ENCODE measurements around the gene SLC44A3. TPM values are rescaled to one million over a fixed set of nuclear protein-coding genes. Genes with fewer than 3 reads are reported as not detected.

Gene SLC44A3
- total RNA-seq, 1 donor from 2014 or later = not detected

GRCh38 chr1:94894630-94895029 is 74.5 kb downstream of the SLC44A3 start:
- peaks cover 2% of the 10 kb centered on the region for H3K27me3 Mint-ChIP-seq (ENCODE audit: insufficient read depth)
- no peaks in the 10 kb centered on the region for H3K4me1 Mint-ChIP-seq (ENCODE audit: low read depth)
- H3K9me3 Mint-ChIP-seq = no peaks in the 10 kb centered on the region
- intact Hi-C loops (cut with micrococcal nuclease) = no loop called here
- DNase-seq (ENCODE audit: low spot score) = no peak
- no peak overlapping the region for H3K27ac Mint-ChIP-seq
- no peak overlapping the region for H3K4me3 Mint-ChIP-seq
- no peaks in the 10 kb centered on the region for H3K36me3 Mint-ChIP-seq (ENCODE audit: low read depth)

DNA sequence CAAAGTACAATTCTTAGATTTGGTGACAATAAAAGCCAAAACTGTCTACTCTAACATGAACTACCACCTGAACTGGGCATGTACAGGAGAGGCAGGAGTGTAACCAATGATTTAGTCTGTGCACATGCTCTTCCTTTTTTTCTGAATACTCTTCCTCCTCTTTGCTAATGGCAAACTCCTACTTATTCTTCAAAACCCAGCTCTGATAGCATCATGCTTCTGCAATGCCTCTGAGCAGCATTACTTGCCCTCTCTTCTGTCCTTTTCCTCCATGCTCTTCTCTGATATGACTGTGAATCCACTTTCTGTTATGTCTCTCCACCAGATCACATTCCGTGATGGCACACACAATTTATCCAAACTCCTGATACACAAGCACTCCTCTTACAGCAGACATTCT is 75.4 kb downstream of the SLC44A3 start:
- no peaks in the 10 kb centered on the region for H3K4me1 Mint-ChIP-seq (ENCODE audit: low read depth)
- H3K4me3 Mint-ChIP-seq = no peak overlapping the region
- H3K27ac Mint-ChIP-seq = no peak overlapping the region
- H3K9me3 Mint-ChIP-seq = no peaks in the 10 kb centered on the region
- no peak for DNase-seq (ENCODE audit: low spot score)
- H3K36me3 Mint-ChIP-seq (ENCODE audit: low read depth) = no peaks in the 10 kb centered on the region
- H3K27me3 Mint-ChIP-seq (ENCODE audit: insufficient read depth) = peaks cover 2% of the 10 kb centered on the region
- intact Hi-C loops (cut with micrococcal nuclease) = no loop called here

GRCh38 chr1:94898491-94899385 is 78.6 kb downstream of the SLC44A3 start:
- Mint-ChIP-seq H3K36me3 (ENCODE audit: low read depth) (no peaks in the 10 kb centered on the region), H3K27ac (no peak overlapping the region), H3K4me1 (ENCODE audit: low read depth) (no peaks in the 10 kb centered on the region), H3K27me3 (ENCODE audit: insufficient read depth) (peaks cover 4% of the 10 kb centered on the region), H3K4me3 (no peak overlapping the region), H3K9me3 (no peaks in the 10 kb centered on the region)
- DNase-seq (ENCODE audit: low spot score) = no peak
- intact Hi-C loops (cut with micrococcal nuclease) = no loop called here

DNA sequence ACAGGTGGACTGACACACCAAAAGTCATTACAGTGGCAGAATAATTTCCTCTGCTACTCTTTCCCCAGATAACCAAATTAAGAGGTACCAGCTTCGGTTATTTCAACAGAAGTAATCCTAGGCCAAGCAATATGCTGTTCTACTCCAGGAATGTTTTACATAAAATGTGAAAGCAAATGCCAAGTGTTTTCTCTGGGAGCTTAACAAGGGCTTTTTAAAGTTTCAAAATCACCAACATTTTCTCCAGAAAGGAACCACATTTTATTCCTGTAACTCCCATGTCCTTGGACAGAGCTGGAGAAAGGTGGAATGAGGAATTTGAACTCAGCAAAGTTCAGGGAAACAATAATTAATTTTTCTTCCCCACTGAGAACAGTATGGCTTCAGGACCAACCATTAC is 79.6 kb downstream of the SLC44A3 start:
- no peaks in the 10 kb centered on the region for H3K4me1 Mint-ChIP-seq (ENCODE audit: low read depth)
- H3K9me3 Mint-ChIP-seq = no peaks in the 10 kb centered on the region
- DNase-seq (ENCODE audit: low spot score) = no peak
- no peak overlapping the region for H3K4me3 Mint-ChIP-seq
- intact Hi-C loops (cut with micrococcal nuclease) = no loop called here
- H3K27me3 Mint-ChIP-seq (ENCODE audit: insufficient read depth) = peaks cover 4% of the 10 kb centered on the region
- H3K27ac Mint-ChIP-seq = no peak overlapping the region
- H3K36me3 Mint-ChIP-seq (ENCODE audit: low read depth) = no peaks in the 10 kb centered on the region

GRCh38 chr1:94901841-94902240 is 81.7 kb downstream of the SLC44A3 start:
- no peak overlapping the region for H3K4me3 Mint-ChIP-seq
- H3K27me3 Mint-ChIP-seq (ENCODE audit: insufficient read depth) = peaks cover 2% of the 10 kb centered on the region
- H3K36me3 Mint-ChIP-seq (ENCODE audit: low read depth) = no peaks in the 10 kb centered on the region
- intact Hi-C loops (cut with micrococcal nuclease) = no loop called here
- DNase-seq (ENCODE audit: low spot score) = no peak
- no peaks in the 10 kb centered on the region for H3K9me3 Mint-ChIP-seq
- no peak overlapping the region for H3K27ac Mint-ChIP-seq
- H3K4me1 Mint-ChIP-seq (ENCODE audit: low read depth) = no peaks in the 10 kb centered on the region

- no peak overlapping the region for H3K4me3 Mint-ChIP-seq
- no peak overlapping the region for H3K27ac Mint-ChIP-seq
- H3K9me3 Mint-ChIP-seq = no peaks in the 10 kb centered on the region
- H3K27me3 Mint-ChIP-seq (ENCODE audit: insufficient read depth) = peaks cover 2% of the 10 kb centered on the region
- intact Hi-C loops (cut with micrococcal nuclease) = no loop called here
- H3K36me3 Mint-ChIP-seq (ENCODE audit: low read depth) = no peaks in the 10 kb centered on the region
- no peaks in the 10 kb centered on the region for H3K4me1 Mint-ChIP-seq (ENCODE audit: low read depth)
- DNase-seq (ENCODE audit: low spot score) = no peak
Observed at GRCh38 chr1:94903280-94904009, 83.3 kb downstream of the SLC44A3 start.

- Mint-ChIP-seq H3K36me3 (ENCODE audit: low read depth) (no peaks in the 10 kb centered on the region), H3K27ac (no peak overlapping the region), H3K4me1 (ENCODE audit: low read depth) (no peaks in the 10 kb centered on the region), H3K4me3 (no peak overlapping the region), H3K9me3 (no peaks in the 10 kb centered on the region), H3K27me3 (ENCODE audit: insufficient read depth) (peaks cover 2% of the 10 kb centered on the region)
- intact Hi-C loops (cut with micrococcal nuclease) = no loop called here
- no peak for DNase-seq (ENCODE audit: low spot score)
Observed at GRCh38 chr1:94905207-94905606, 85.0 kb downstream of the SLC44A3 start.

GRCh38 chr1:94906382-94906781 is 86.2 kb downstream of the SLC44A3 start:
- Mint-ChIP-seq H3K27me3 (ENCODE audit: insufficient read depth) (peaks cover 6% of the 10 kb centered on the region), H3K27ac (no peak overlapping the region), H3K4me1 (ENCODE audit: low read depth) (no peaks in the 10 kb centered on the region), H3K9me3 (no peaks in the 10 kb centered on the region), H3K4me3 (no peak overlapping the region), H3K36me3 (ENCODE audit: low read depth) (no peaks in the 10 kb centered on the region)
- no peak for DNase-seq (ENCODE audit: low spot score)
- intact Hi-C loops (cut with micrococcal nuclease) = no loop called here

GRCh38 chr1:94907136-94907535 is 87.0 kb downstream of the SLC44A3 start:
- DNase-seq (ENCODE audit: low spot score) = no peak
- H3K4me3 Mint-ChIP-seq = no peak overlapping the region
- no peaks in the 10 kb centered on the region for H3K9me3 Mint-ChIP-seq
- intact Hi-C loops (cut with micrococcal nuclease) = no loop called here
- no peaks in the 10 kb centered on the region for H3K4me1 Mint-ChIP-seq (ENCODE audit: low read depth)
- no peak overlapping the region for H3K27ac Mint-ChIP-seq
- peaks cover 6% of the 10 kb centered on the region for H3K27me3 Mint-ChIP-seq (ENCODE audit: insufficient read depth)
- H3K36me3 Mint-ChIP-seq (ENCODE audit: low read depth) = no peaks in the 10 kb centered on the region

GRCh38 chr1:94908190-94908589 is 88.0 kb downstream of the SLC44A3 start:
- Mint-ChIP-seq H3K4me3 (no peak overlapping the region), H3K4me1 (ENCODE audit: low read depth) (no peaks in the 10 kb centered on the region), H3K27me3 (ENCODE audit: insufficient read depth) (peaks cover 6% of the 10 kb centered on the region), H3K36me3 (ENCODE audit: low read depth) (no peaks in the 10 kb centered on the region), H3K27ac (no peak overlapping the region), H3K9me3 (no peaks in the 10 kb centered on the region)
- intact Hi-C loops (cut with micrococcal nuclease) = no loop called here
- DNase-seq (ENCODE audit: low spot score) = no peak

- H3K9me3 Mint-ChIP-seq = no peaks in the 10 kb centered on the region
- no peak overlapping the region for H3K27ac Mint-ChIP-seq
- intact Hi-C loops (cut with micrococcal nuclease) = no loop called here
- H3K27me3 Mint-ChIP-seq (ENCODE audit: insufficient read depth) = peaks cover 4% of the 10 kb centered on the region
- H3K4me1 Mint-ChIP-seq (ENCODE audit: low read depth) = no peaks in the 10 kb centered on the region
- no peaks in the 10 kb centered on the region for H3K36me3 Mint-ChIP-seq (ENCODE audit: low read depth)
- no peak overlapping the region for H3K4me3 Mint-ChIP-seq
- DNase-seq (ENCODE audit: low spot score) = no peak
Observed at GRCh38 chr1:94908965-94909364, 88.8 kb downstream of the SLC44A3 start.

GRCh38 chr1:94909486-94909885 is 89.3 kb downstream of the SLC44A3 start:
- no peak for DNase-seq (ENCODE audit: low spot score)
- Mint-ChIP-seq H3K36me3 (ENCODE audit: low read depth) (no peaks in the 10 kb centered on the region), H3K4me1 (ENCODE audit: low read depth) (no peaks in the 10 kb centered on the region), H3K4me3 (no peak overlapping the region), H3K27ac (no peak overlapping the region), H3K9me3 (no peaks in the 10 kb centered on the region), H3K27me3 (ENCODE audit: insufficient read depth) (peaks cover 4% of the 10 kb centered on the region)
- intact Hi-C loops (cut with micrococcal nuclease) = no loop called here

All from activated T-helper 1 cell treated with anti-CD3 and anti-CD28 coated beads, Interleukin-12 subunit alpha, Interleukin-12 subunit beta, Interleukin-2, Interleukin-4 antibody, amounts not matched to agents 30 ng/mL and 10 ng/mL and 1 ng/mL, durations not matched to agents 14 hours and 24 hours and 36 hours (primary cell).